GM19238 (cell line): ENCODE results near the gene ATRN.
"Not testable (repeated sequence)": the region's sequence is repeated elsewhere in the genome, so short reads cannot be mapped to it uniquely, and the experiment has no call there.

ENCODE experiments used
- DNase-seq: peaks from one replicate; pipeline ENCODE4 v3.0.0; 2011; ENCODE audit warnings: low spot score; ENCODE audit not compliant: insufficient read length

ATRN gene

DNA sequence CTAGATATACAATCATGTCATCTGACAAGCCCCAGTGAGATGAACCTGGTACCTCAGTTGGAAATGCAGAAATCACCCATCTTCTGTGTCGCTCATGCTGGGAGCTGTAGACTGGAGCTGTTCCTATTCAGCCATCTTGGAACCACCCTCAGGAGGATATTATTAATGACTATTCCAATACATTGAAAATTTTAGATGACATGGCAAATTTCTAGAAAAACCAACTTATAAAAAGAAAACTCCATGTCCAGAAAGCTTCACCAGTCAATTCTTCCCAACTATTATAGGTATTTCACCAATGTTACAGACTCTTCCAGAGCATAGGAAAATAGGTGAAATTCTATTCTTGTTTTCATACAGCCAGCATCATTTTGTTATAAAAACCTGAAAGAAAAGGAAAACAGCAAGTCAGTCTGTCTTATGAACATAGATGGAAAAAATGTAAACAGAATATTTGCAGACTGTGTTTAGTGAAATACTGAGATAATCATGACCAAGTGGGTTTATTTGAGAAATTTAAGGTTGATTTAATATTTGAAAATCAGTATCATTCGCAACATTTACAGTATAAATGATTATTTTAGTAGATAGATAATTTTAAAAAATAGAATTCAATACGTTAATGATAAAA lies 43.3 kb downstream of the ATRN start:
- DNase-seq: no peak

DNA sequence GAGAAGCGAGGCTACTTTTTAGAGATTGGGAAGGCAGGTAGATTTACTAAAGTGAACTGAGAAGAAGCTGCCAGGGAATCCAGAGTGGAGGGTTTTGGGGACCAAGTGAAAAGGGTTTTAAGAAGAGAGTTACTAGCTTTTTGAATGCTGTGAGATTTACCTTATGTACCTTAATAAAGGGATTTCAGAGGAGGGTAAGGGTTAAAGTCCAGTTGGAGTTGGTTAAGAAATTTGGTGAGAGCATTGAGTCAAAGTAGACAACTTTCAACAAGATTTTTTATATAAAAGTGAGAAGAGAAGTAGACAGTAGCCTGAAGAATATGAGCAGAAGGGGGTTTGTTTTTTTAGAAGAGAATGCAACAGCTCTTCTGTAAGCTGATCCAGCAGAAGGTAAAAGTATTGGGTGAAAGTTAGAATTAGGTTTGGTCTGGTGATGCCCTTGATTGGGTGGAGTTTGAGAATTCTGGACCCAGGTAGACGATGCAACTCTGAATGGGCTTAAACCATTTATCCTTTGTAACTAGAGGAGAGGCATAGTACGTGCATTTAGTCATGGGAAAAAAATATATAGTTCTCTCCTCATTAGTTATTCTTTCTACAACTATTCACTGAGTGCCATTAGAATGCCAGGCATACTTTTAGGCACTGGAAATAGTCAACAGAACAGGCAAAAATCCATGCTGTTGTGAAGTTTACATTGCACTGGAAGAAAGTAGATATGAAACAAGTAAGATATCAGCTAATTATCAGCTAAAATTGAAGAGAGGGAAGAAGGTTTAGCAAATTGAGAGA lies 44.8 kb downstream of the ATRN start:
- DNase-seq: no peak

DNA sequence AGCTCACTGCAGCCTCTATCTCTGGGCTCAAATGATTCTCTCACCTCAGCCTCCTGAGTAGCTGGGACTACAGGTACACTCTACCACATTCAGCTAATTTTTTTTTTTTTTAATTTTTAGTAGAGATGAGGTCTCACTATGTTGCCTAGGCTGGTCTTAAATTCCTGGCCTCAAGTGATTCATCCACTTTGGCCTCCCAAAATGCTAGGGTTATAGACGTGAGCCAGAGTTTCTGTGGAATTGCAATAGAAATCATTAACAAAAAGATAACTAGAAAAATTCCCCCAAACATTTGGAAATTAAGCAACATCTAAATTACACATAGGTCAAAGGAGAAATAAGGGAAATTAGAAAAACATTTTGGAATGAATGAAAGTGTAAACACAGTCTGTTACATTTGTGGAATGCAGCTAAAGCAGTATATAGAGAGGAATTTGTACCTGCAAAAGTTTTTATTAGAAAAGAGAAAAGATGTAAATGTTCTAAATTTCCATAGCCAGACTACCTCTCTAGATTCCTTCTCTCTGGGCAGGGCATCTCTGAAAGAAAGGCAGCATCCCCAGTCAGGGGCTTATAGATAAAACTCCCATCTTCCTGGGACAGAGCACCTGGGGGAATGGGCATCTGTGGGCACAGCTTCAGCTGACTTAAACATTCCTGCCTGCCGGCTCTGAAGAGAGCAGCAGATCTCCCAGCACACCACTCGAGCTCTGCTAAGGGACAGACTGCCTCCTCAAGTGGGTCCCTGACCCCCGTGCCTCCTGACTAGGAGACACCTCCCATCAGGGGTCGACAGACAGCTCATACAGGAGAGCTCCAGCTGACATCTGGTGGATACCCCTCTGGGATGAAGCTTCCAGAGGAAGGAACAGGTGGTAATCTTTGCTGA lies 51.3 kb downstream of the ATRN start:
- DNase-seq: no peak

DNA sequence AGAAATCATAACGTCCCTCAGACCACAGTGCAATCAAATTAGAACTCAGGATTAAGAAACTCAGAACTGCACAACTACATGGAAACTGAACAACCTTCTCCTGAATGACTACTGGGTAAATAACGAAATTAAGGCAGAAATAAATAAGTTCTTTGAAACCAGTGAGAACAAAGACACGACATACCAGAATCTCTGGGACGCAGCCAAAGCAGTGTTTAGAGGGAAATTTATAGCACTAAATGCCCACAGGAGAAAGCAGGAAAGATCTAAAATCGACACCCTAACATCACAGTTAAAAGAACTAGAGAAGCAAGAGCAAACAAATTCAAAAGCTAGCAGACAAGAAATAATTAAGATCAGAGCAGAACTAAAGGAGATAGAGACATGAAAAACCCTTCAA lies 53.9 kb downstream of the ATRN start:
- not testable (repeated sequence) for DNase-seq

DNA sequence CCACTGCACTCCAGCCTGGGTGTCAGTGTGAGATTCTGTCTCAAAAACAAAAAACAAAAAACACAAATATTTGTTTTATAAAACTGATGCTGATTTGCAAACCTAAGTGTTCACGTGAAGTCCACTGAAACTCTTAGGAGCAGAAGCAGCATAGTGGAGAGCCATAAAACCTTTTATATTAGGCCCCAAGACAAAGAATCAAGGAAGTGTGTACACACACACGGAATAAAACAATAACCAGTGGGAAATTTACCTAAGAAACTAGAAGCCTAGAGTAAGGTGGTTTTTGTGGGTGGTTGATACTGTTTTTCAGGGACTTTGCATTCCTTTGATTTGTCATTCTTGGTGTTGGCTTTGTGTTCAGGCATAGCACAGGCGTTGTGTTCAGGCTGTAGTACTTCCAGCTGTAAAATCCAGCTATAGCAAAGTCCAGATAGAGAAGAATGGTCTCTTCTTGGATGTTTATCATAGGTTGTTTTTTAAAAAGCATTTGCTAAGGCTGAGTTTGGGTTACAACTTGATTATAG lies 61.3 kb downstream of the ATRN start:
- DNase-seq: no peak

DNA sequence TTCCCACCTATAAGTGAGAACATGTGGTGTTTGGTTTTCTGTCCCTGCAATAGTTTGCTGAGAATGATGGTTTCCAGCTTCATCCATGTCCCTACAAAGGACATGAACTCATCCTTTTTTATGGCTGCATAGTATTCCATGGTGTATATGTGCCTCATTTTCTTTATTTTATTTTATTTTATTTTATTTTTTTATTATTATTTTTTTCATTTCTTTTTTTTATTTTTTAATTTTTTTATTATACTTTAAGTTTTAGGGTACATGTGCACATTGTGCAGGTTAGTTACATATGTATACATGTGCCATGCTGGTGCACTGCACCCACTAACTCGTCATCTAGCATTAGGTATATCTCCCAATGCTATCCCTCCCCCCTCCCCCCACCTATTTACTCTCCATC lies 66.9 kb downstream of the ATRN start:
- not testable (repeated sequence) for DNase-seq

DNA sequence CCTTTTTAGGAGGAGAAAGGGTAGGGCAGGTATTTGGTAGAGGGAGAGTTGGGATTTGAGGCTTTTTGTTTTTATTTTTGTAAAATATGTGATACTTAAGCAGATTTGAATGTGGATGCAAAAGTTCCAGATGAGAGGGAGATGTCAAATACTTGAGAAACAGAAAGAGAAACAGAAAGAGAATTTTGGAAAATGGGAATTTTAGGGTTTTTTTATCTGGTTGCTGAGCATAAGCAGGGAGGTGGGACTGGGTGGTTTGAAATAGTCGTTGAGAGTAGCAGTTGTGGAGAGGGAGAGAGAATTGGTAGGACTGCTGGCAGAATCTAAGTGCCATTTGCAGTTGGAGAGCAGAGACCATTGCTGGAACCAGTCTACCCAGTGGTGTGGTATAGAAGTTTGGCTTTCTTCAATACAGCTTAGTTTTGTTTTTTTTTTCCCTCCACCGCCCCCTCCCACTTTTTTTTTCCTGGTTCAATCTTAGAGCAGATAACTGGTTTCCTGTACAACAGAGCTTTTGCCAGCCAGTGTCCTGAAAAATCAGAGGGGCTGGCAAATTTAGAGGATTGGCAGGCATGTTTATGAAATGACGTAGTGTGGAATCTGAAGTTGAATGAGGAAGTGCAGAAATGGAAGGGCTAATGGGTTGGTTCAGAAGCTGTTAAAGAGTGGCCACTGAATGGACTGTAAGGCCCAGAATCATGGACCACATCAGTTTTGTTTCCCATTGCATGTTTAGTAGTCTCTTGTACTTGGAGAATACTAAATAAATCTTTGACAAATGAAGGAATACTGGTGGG lies 68.7 kb downstream of the ATRN start:
- DNase-seq: no peak

DNA sequence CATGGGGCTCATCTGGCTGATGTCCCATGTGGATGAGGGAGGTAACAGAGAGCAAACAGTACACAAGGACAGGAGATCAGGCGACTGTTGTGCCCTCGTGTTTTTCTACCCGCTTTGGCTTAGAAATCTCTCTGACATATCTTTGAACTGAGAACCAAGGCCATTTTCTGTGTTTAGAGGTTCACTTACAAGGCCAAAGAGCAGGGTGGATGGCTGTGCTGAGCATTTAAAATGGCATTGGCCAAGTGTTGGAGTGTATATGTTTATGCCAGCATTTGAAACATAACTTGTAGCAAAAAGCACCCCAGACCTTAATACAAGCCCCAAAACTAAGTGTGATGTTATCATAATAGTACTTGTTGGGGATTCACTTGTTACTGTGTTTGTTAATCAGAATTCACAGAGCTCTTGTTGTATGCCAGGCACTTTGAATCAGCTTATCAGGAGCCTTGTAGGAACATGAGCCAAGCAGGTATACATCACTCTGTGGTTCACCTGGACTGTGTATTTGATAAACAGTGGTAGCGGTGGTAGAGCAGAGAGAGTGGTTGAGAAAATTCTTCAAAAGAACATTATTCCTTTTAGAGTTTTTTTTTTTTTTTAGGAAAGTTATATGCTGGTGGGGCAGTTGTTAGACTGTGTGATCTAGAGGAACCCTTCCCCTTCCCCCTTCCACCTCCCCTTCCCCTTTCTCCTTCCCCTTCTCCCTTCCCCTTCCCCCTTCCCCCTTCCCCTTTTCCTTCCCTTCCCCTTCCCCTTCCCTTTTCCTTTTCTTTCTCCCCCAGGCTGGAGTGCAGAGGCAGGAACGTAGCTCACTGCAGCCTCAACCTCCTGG lies 71.3 kb downstream of the ATRN start:
- DNase-seq: no peak

DNA sequence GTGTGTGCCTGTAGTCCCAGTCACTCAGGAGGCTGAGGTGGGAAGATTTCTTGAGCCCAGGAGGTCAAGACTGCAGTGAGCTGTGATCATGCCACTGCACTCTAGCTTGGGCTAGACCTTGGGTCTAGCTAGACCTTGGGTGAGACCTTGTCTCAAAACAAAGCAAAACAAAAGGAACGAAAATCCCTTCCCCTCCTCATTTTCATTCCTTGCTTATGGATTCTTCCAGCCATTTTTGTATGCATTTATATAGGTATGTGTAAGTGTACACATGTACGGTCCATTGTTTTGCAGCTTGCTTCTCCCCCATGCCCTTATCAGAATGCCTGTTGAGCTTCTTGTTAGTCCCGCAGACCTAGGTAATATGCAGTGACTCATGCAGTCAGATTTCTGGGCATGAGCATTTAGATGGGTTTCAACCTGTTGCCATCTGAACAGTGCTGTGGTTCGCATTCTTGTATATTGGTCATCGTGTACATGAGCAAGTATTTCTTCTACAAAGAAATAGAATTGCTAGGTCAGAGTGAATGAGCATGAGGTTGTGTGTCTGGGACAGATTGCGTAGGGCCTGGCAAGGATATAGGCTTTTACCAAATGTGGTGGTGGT lies 73.2 kb downstream of the ATRN start:
- DNase-seq: no peak

DNA sequence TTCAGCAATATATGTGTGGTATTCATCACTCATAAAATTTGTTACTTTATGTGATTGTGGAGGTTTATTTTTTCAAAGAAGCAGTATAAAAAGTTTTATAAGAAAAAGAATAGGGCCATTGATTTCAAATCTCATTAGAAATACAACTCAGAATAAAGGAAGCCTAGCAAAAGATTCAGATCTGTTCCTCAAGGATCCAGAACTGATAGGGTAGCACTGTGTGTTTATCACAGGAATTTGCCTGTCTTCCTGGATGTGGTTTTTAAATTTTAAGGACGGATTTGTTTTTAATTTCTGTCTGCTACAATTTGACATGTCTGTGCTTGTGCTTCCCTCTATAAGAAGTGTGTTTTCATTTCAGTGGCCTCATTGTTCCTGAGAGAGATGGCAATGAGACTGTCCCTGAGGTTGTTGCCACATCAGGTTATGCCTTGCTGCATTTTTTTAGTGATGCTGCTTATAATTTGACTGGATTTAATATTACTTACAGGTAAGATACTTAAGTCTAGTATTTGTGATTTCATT lies 74.6 kb downstream of the ATRN start:
- DNase-seq: no peak

DNA sequence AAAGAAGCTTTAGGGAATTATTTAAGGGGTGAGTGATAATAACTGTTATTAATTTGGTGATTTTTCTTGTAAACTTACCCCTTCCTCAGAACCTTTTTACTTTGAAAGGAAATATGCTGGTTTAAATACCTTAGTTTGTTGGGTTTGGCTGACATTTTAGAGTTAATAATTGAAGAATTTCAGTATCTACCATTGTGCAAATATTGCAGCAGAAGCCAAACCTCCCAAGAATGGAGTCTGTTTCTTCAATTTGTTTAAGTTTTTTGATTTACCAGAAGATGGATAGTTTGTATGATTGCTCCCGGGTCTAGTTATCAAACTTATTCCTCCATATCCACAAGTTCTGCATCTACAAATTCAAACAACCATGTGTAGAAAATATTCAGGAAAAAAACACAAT lies 77.1 kb downstream of the ATRN start:
- no peak for DNase-seq

DNA sequence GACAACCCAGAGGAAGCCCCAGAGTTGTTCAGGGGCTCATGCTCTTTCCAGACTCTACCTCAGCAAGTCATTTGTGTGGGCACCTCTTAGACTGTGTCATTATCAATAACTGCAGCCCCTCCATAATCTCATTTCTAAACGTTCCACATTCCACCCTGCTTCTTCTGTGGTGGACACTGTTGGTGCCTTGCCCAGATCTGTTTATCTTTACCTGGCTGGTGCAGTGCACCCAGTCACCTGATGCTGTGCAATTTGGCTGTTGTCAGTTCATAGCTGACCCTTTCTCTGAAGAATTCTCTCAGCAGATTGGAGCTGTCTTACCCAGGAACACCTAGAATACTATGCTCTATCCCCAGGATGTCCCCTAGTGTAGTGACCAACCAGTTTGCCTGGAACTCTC lies 80.0 kb downstream of the ATRN start:
- DNase-seq: no peak

DNA sequence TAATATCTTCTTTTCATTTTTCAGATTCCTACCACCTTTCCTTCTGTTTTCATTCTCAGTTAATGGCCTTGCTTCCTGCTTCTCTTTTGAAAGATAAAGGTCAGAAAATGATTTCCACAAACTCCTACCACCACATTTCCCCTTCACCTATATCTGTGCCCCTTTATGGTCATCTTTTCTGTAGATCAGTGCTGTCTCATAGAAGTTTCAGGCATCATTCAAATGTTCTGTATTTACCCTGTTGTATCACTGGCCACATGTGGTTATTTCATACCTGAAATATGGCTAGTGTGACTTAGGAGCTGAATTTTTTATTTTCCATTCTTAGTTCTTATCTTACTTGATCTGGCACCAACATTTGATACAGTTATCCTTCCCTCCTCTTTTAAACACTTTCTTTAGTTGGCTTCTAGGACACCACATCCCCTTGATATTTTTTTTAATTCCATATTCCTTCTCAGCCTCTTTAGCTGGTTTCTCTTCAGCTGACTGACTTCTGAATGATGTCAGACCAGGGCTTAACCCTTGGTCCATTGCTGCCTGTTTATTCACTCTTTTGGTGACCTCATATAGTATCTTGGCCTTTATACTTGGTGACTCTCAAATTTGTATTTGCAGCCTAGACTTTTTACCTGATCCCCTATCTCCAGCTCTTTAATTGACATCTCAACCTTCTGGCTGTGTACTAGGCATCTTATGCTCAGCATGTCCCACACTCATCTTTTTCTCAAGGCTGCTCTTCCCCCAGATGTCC lies 81.0 kb downstream of the ATRN start:
- no peak for DNase-seq

DNA sequence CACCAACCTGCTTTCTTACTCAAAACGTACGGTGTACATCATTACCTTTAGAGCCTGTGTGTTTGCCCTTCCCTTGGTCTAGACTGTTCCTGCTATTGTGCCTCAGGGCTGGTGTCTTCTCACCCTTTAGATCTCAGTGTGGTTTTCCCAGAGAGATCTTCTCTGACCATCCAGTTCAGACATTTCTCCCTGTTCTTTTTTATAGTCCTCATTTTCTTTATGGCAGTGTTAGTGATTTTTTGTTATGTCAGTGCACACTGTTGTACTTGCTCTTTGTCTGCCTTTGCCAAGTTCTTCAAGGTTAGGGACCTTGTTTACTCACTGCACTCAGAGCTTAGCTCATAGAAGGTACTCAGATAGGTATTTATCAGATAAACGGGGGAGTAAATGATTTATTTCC lies 82.8 kb downstream of the ATRN start:
- no peak for DNase-seq

DNA sequence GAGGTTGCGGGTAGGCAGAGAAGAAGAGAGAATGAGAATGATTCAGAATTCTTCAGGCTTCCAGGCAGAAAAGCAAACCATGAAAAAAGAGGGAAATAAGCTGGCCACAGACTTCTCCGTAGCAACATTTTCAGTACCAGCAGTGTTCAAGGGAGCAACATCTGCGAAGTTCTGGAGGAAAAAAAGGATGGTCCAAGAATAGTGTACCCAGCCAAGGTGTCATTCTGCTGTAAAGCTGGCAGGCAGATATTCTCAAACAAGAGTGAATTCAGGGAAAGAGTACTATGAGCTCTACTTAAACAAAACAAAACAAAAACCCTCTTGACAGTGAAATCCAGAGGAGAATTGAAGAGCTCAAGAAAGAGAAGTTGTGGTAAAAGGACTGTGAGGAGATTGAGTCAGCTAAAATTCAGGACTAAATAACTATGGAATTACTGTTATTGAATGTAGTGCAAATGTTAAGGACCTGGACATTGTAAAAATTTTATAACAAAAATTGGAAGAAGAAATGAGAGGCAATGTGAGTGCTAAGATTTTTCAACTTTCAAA lies 86.5 kb downstream of the ATRN start:
- no peak for DNase-seq

DNA sequence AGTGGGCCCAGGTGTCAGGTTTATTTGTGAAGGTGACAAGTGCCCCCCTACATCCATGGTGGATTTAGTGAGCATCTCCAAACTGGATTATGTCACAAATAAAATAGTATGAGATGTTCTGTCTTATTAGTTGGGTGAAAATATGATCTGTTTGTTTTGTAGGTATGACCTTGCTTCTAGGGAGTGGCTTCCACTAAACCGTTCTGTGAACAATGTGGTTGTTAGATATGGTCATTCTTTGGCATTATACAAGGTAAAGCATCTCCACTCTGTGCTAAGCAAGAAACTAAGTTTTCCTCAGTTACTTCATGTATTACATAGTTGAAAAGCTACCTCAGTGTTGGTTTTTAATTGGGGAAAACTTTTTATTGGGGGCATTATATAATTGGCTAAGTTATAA lies 88.4 kb downstream of the ATRN start:
- DNase-seq: no peak

DNA sequence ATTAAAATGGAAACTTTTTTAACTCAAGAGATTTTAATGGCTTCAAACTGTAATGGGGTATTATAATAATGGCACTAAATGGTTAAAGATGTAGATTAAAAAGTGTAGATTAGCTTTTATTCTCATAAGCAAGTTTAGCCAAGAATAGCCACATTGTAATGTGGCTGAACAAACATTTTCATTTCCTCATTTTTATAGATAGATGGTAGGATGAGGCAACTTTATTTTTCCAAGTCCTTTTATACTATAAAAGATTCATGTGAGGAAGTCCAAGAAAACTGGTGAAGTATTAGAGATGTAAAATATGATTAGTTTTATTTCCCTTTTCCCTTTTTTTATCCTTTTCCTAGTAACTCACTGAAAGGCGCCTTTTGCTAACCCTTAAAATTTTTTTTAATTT lies 88.8 kb downstream of the ATRN start:
- no peak for DNase-seq

DNA sequence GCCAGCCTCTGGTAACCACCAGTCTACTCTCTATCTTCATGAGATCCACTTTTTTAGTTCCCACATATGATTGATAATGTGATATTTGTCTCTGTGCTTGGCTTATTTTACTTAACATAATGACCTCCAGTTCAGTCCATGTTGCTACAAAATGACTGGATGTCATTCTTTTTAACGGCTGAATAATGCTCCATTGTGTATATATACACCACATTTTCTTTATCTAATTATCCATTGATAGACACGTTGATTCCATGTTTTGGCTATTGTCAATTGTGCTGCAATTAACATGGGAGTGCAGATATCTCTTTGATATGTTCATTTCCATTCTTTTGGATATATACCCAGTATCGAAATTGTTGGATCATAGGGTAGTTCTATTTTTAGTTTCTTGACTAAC lies 89.3 kb downstream of the ATRN start:
- DNase-seq: no peak

DNA sequence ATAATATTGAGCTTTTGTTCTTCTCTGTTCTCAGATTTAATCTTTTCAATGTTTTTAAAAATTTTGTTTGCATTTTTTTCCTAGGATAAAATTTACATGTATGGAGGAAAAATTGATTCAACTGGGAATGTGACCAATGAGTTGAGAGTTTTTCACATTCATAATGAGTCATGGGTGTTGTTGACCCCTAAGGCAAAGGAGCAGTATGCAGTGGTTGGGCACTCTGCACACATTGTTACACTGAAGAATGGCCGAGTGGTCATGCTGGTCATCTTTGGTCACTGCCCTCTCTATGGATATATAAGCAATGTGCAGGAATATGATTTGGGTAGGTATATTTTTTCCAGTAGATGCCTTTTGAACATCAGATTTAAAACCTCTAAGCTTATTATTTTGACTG lies 89.8 kb downstream of the ATRN start:
- no peak for DNase-seq
